HEK293 (cell line): ENCODE data around the gene BTG2.
"Not testable (repeated sequence)": the region's sequence is repeated elsewhere in the genome, so short reads cannot be mapped to it uniquely, and the experiment has no call there.

Experiments
- CTCF ChIA-PET: fragments of 350-600 bp; formaldehyde crosslinking; extraction: SDS; loops from one replicate; lab custom pipeline; 2021; ENCODE audit warnings: antibody characterized with exemption; lab: Yijun Ruan, JAX
- POLR2A ChIA-PET: fragments of 300-600 bp; formaldehyde crosslinking; extraction: SDS; loops from one replicate; lab custom pipeline; 2020; ENCODE audit warnings: antibody characterized with exemption, inconsistent platforms; lab: Yijun Ruan, JAX
- H3K27ac ChIP-seq: fragments of 200-500 bp; sonication (Bioruptor generic); 2 replicates; pipeline ENCODE4 v1.5.1; 2014; ENCODE audit warnings: low read depth, low read length, control low read depth, inconsistent platforms; ENCODE audit errors: extremely low read depth
- H3K36me3 ChIP-seq, 2 experiments: fragments of 200-500 bp in 1 of 2; sonication (Bioruptor generic) in 1 of 2; 1 replicate in 1 of 2; 2 replicates in 1 of 2; pipeline ENCODE4 v1.5.1; 2014 to 2017; ENCODE audit warnings: inconsistent platforms in 2 of 2, low read length in 2 of 2; ENCODE audit not compliant: control insufficient read depth in 2 of 2, insufficient read depth in 1 of 2
- H3K4me1 ChIP-seq: fragments of 200-500 bp; sonication (Bioruptor generic); 2 replicates; pipeline ENCODE4 v1.5.1; 2014; ENCODE audit warnings: mild to moderate bottlenecking, low read length, inconsistent platforms; ENCODE audit not compliant: control insufficient read depth, insufficient read depth
- H3K4me3 ChIP-seq: 2 replicates; pipeline ENCODE4 v1.5.1; 2011; ENCODE audit warnings: low read depth, mild to moderate bottlenecking, control low read depth, low read length, moderate library complexity
- H3K9me3 ChIP-seq: fragments of 200-500 bp; sonication (Bioruptor generic); 2 replicates; pipeline ENCODE4 v1.5.1; 2014; ENCODE audit warnings: low read depth, low read length, inconsistent platforms; ENCODE audit not compliant: control insufficient read depth, insufficient read depth
- BCL11A ChIP-seq: fragments of 450-650 bp; formaldehyde crosslinking; IDR thresholded peaks from 2 replicates; pipeline ENCODE4 v1.5.1; 2016; ENCODE audit warnings: low read depth, missing biosample characterization, missing genetic modification characterization
- KLF1 ChIP-seq: fragments of 450-650 bp; formaldehyde crosslinking; IDR thresholded peaks from 2 replicates; pipeline ENCODE4 v1.5.1; 2016; ENCODE audit warnings: missing biosample characterization, missing genetic modification characterization
- PRDM10 ChIP-seq: fragments of 450-650 bp; formaldehyde crosslinking; IDR thresholded peaks from 2 replicates; pipeline ENCODE4 v1.5.1; 2016; ENCODE audit warnings: missing biosample characterization, missing genetic modification characterization
- PRDM2 ChIP-seq: fragments of 450-650 bp; formaldehyde crosslinking; IDR thresholded peaks from 2 replicates; pipeline ENCODE4 v1.5.1; 2016; ENCODE audit warnings: missing biosample characterization, missing genetic modification characterization, borderline replicate concordance
- SCRT2 ChIP-seq: fragments of 450-650 bp; formaldehyde crosslinking; IDR thresholded peaks from 2 replicates; pipeline ENCODE4 v1.5.1; 2016; ENCODE audit warnings: missing biosample characterization, missing genetic modification characterization
- ZFP3 ChIP-seq: fragments of 450-650 bp; formaldehyde crosslinking; IDR thresholded peaks from 2 replicates; pipeline ENCODE4 v1.5.1; 2016; ENCODE audit warnings: low read depth, missing biosample characterization, missing genetic modification characterization
- ZFP69B ChIP-seq: fragments of 450-650 bp; formaldehyde crosslinking; IDR thresholded peaks from 2 replicates; pipeline ENCODE4 v1.5.1; 2016; ENCODE audit warnings: missing biosample characterization, missing genetic modification characterization
- ZNF146 ChIP-seq: fragments of 450-650 bp; formaldehyde crosslinking; IDR thresholded peaks from 2 replicates; pipeline ENCODE4 v1.5.1; 2016; ENCODE audit warnings: missing biosample characterization, missing genetic modification characterization
- ZNF18 ChIP-seq: fragments of 450-650 bp; formaldehyde crosslinking; IDR thresholded peaks from 2 replicates; pipeline ENCODE4 v1.5.1; 2016; ENCODE audit warnings: missing biosample characterization, missing genetic modification characterization
- ZNF280D ChIP-seq: fragments of 450-650 bp; formaldehyde crosslinking; IDR thresholded peaks from 2 replicates; pipeline ENCODE4 v1.5.1; 2016; ENCODE audit warnings: missing biosample characterization, missing genetic modification characterization
- ZNF341 ChIP-seq: fragments of 450-650 bp; formaldehyde crosslinking; IDR thresholded peaks from 2 replicates; pipeline ENCODE4; 2016; ENCODE audit warnings: low read depth, missing biosample characterization, missing genetic modification characterization
- ZNF426 ChIP-seq: fragments of 450-650 bp; formaldehyde crosslinking; IDR thresholded peaks from 2 replicates; pipeline ENCODE4 v1.5.1; 2017; ENCODE audit warnings: missing biosample characterization, missing genetic modification characterization, mild to moderate bottlenecking, inconsistent platforms, moderate library complexity
- ZNF529 ChIP-seq: fragments of 450-650 bp; formaldehyde crosslinking; IDR thresholded peaks from 2 replicates; pipeline ENCODE4 v1.5.1; 2017; ENCODE audit warnings: missing genetic modification characterization, missing biosample characterization; ENCODE audit not compliant: insufficient replicate concordance
- ZNF558 ChIP-seq: fragments of 450-650 bp; formaldehyde crosslinking; IDR thresholded peaks from 2 replicates; pipeline ENCODE4 v1.5.1; 2016; ENCODE audit warnings: missing biosample characterization, missing genetic modification characterization
- ZNF580 ChIP-seq: fragments of 450-650 bp; formaldehyde crosslinking; IDR thresholded peaks from 2 replicates; pipeline ENCODE4 v1.5.1; 2016; ENCODE audit warnings: missing biosample characterization, missing genetic modification characterization
- ZSCAN16 ChIP-seq: fragments of 450-650 bp; formaldehyde crosslinking; IDR thresholded peaks from 2 replicates; pipeline ENCODE4 v1.5.1; 2016; ENCODE audit warnings: missing biosample characterization, missing genetic modification characterization
- ZSCAN30 ChIP-seq: fragments of 450-650 bp; IDR thresholded peaks from 2 replicates; pipeline ENCODE4 v1.5.1; 2018; ENCODE audit warnings: missing biosample characterization, mild to moderate bottlenecking, missing genetic modification characterization, moderate library complexity

The BTG2 gene

GRCh38 chr1:203314025-203314759, 8.9 kb downstream of the BTG2 start:
- peaks cover 14% of the 10 kb centered on the region for H3K4me1 ChIP-seq
- H3K27ac ChIP-seq, H3K4me3 ChIP-seq, H3K9me3 ChIP-seq, H3K36me3 ChIP-seq, CTCF ChIA-PET, POLR2A ChIA-PET: not testable (repeated sequence)
- TF ChIP-seq ZNF280D (tag by site-specific recombination) (peak; percentile 68; the same call in 1 of the 2 replicates), ZNF146 (tag by site-specific recombination) (peak; percentile 100), ZNF580 (tag by site-specific recombination) (peak; percentile 96)

- H3K4me3 ChIP-seq: no peak overlapping the region
- POLR2A ChIA-PET: interaction anchor here (0.5 to 2.3 kb wide), 6 partner anchors 8 to 1364 kb away, joined by 3 to 47 read pairs (median 4); partner anchors contain the start of genes BTG2 and TMEM183A
- peaks cover 18% of the 10 kb centered on the region for H3K4me1 ChIP-seq
- CTCF ChIA-PET: interaction anchor here (0.8 to 2.0 kb wide), 7 partner anchors 8 to 277 kb away, joined by 3 to 9 read pairs (median 6); no protein-coding TSS in a partner anchor
- no peaks in the 10 kb centered on the region for H3K36me3 ChIP-seq
- no peaks in the 10 kb centered on the region for H3K9me3 ChIP-seq
- H3K27ac ChIP-seq: peak overlapping the region; percentile 59
- no peak for TF ChIP-seq ZNF529 (tag by site-specific recombination)
- 0 out of 2 replicates have a peak, but pooled peaks have one; percentile 53 for TF ChIP-seq ZSCAN16
- peak; percentile 53; the same call in 1 of the 2 replicates for TF ChIP-seq PRDM10 (tag by site-specific recombination)
- peak; percentile 42; the same call in 1 of the 2 replicates for TF ChIP-seq ZNF18 (tag by site-specific recombination)
- no peak for TF ChIP-seq BCL11A (tag by site-specific recombination)
- no peak for TF ChIP-seq SCRT2 (tag by site-specific recombination)
- TF ChIP-seq ZSCAN30 (tag by site-specific recombination): peak; percentile 50; the same call in 1 of the 2 replicates
- TF ChIP-seq ZNF558 (tag by site-specific recombination): no peak
- TF ChIP-seq PRDM2 (tag by site-specific recombination): no peak
- peak; percentile 86 for TF ChIP-seq ZNF341 (tag by site-specific recombination)
- TF ChIP-seq ZNF426: no peak
- peak; percentile 87 for TF ChIP-seq ZFP69B (tag by site-specific recombination)
- TF ChIP-seq ZFP3 (tag by site-specific recombination): no peak
- peak; percentile 91 for TF ChIP-seq KLF1 (tag by site-specific recombination)
Measured at GRCh38 chr1:203316626-203317093, 11.3 kb downstream of the BTG2 start.
